Hepatocyte (in vitro differentiated cells): ENCODE data around the gene HES4.

Source experiments
- CTCF ChIP-seq: fragments of 200-600 bp; sonication (generic); IDR thresholded peaks from 2 replicates; pipeline ENCODE4 v1.5.1; 2016; ENCODE audit warnings: antibody characterized with exemption, mild to moderate bottlenecking; ENCODE audit not compliant: poor library complexity
- EZH2 ChIP-seq: fragments of 200-600 bp; sonication (generic); IDR thresholded peaks from 2 replicates; pipeline ENCODE4 v1.6.1; 2016; ENCODE audit warnings: antibody characterized with exemption, mild to moderate bottlenecking, borderline replicate concordance
- EZH2phosphoT487 ChIP-seq: fragments of 200-600 bp; sonication (generic); IDR thresholded peaks from one replicate; pipeline ENCODE4 v1.6.1; 2018; ENCODE audit warnings: antibody characterized with exemption, mild to moderate bottlenecking, low read depth, moderate library complexity; ENCODE audit not compliant: unreplicated experiment, severe bottlenecking

GRCh38 chr1:970973-971730 lies 28.7 kb downstream of the HES4 start:
- TF ChIP-seq EZH2 (no peak), CTCF (no peak), EZH2phosphoT487 (no peak)
